Endodermal cell (in vitro differentiated cells): ENCODE data around the gene GREB1. TPM values are rescaled to one million over a fixed set of nuclear protein-coding genes. Genes with fewer than 3 reads are reported as not detected.

Source experiments
- DNase-seq: peaks from one replicate; pipeline ENCODE4 v3.0.0-alpha.2; 2017
- H3K27ac ChIP-seq: 2 replicates; pipeline ENCODE4 v1.5.1; 2013; ENCODE audit warnings: mild to moderate bottlenecking, low read depth, low read length, moderate library complexity
- H3K27me3 ChIP-seq: 2 replicates; pipeline ENCODE4 v1.6.1; 2013; ENCODE audit warnings: mild to moderate bottlenecking, low read length, moderate library complexity; ENCODE audit not compliant: insufficient read depth, control insufficient read depth, poor library complexity, severe bottlenecking
- H3K36me3 ChIP-seq: 2 replicates; pipeline ENCODE4 v1.7.0; 2013; ENCODE audit warnings: mild to moderate bottlenecking, low read length, moderate library complexity; ENCODE audit not compliant: control insufficient read depth, insufficient read depth
- H3K4me1 ChIP-seq: one replicate; pipeline ENCODE4 v1.7.0; 2013; ENCODE audit warnings: low read length; ENCODE audit not compliant: control insufficient read depth, insufficient read depth
- H3K4me3 ChIP-seq: 2 replicates; pipeline ENCODE4 v1.5.1; 2013; ENCODE audit warnings: mild to moderate bottlenecking, low read length, moderate library complexity
- H3K9ac ChIP-seq: 2 replicates; pipeline ENCODE4 v1.6.1; 2013; ENCODE audit warnings: mild to moderate bottlenecking, low read length, moderate library complexity; ENCODE audit not compliant: poor library complexity, severe bottlenecking; ENCODE audit errors: extremely low read depth
- H3K9me3 ChIP-seq: 2 replicates; pipeline ENCODE4 v1.6.1; 2013; ENCODE audit warnings: mild to moderate bottlenecking, low read length, moderate library complexity; ENCODE audit not compliant: control insufficient read depth
- H3K27ac Mint-ChIP-seq: 2 replicates; pipeline ENCODE4 v1.8.0; 2020; ENCODE audit warnings: mixed read lengths
- H3K27me3 Mint-ChIP-seq: 2 replicates; pipeline ENCODE4 v1.8.0; 2021; ENCODE audit warnings: mild to moderate bottlenecking, mixed read lengths; ENCODE audit not compliant: insufficient read depth
- H3K36me3 Mint-ChIP-seq: 2 replicates; pipeline ENCODE4 v1.8.0; 2020; ENCODE audit warnings: low read depth, mixed read lengths
- H3K4me1 Mint-ChIP-seq: 2 replicates; pipeline ENCODE4 v1.8.0; 2020; ENCODE audit warnings: mixed read lengths
- H3K4me3 Mint-ChIP-seq: 2 replicates; pipeline ENCODE4 v1.8.0; 2020; ENCODE audit warnings: mild to moderate bottlenecking, moderate library complexity, mixed read lengths
- H3K9me3 Mint-ChIP-seq: 2 replicates; pipeline ENCODE4 v1.8.0; 2020; ENCODE audit warnings: mild to moderate bottlenecking, mixed read lengths
- WGBS, 2 experiments: methylation state at CpG; one replicate each; pipeline versions ENCODE4 v1.1.5 to v1.1.7; 2013; ENCODE audit warnings: missing lambda C conversion rate in 2 of 2, mixed read lengths in 1 of 2; ENCODE audit not compliant: insufficient coverage in 1 of 2, insufficient read length in 1 of 2; 5-methylcytosine and 5-hydroxymethylcytosine counted together
- total RNA-seq, 2 donors: library from RNA; stranded (reverse); fragmentation: NEBNext Ultra II Directional in 1 of 2; extraction: Animal tissue kit (Norgen Biotek cat#: 25700) in 1 of 2; gene quantifications; 2 replicates in 1 of 2; 3 replicates in 1 of 2; pipeline ENCODE4 v1.2.1, GENCODE V29; 2021
- TF ChIP-seq, protein P1 (sequence below): fragments of 200-600 bp; sonication (generic); conservative IDR thresholded peaks from 2 replicates; pipeline ENCODE4 v1.5.0; 2021; ENCODE audit warnings: antibody characterized with exemption, mild to moderate bottlenecking

GREB1 gene
- total RNA-seq, 2 donors from 2014 or later: 86.4 to 106 TPM

- no peaks in the 10 kb centered on the region for H3K36me3 Mint-ChIP-seq
- no peaks in the 10 kb centered on the region for H3K9me3 ChIP-seq
- H3K27ac ChIP-seq: no peak overlapping the region
- H3K27me3 Mint-ChIP-seq: peaks cover 23% of the 10 kb centered on the region
- no peaks in the 10 kb centered on the region for H3K4me1 ChIP-seq
- H3K4me1 Mint-ChIP-seq: no peaks in the 10 kb centered on the region
- no peak overlapping the region for H3K4me3 Mint-ChIP-seq
- H3K9ac ChIP-seq: no peak overlapping the region
- no peak overlapping the region for H3K27ac Mint-ChIP-seq
- DNase-seq: no peak
- H3K36me3 ChIP-seq: no peaks in the 10 kb centered on the region
- TF ChIP-seq, protein P1, sequence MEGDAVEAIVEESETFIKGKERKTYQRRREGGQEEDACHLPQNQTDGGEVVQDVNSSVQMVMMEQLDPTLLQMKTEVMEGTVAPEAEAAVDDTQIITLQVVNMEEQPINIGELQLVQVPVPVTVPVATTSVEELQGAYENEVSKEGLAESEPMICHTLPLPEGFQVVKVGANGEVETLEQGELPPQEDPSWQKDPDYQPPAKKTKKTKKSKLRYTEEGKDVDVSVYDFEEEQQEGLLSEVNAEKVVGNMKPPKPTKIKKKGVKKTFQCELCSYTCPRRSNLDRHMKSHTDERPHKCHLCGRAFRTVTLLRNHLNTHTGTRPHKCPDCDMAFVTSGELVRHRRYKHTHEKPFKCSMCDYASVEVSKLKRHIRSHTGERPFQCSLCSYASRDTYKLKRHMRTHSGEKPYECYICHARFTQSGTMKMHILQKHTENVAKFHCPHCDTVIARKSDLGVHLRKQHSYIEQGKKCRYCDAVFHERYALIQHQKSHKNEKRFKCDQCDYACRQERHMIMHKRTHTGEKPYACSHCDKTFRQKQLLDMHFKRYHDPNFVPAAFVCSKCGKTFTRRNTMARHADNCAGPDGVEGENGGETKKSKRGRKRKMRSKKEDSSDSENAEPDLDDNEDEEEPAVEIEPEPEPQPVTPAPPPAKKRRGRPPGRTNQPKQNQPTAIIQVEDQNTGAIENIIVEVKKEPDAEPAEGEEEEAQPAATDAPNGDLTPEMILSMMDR: no peak
- H3K4me3 ChIP-seq: no peak overlapping the region
- H3K9me3 Mint-ChIP-seq: peaks cover 12% of the 10 kb centered on the region
- peaks cover 4% of the 10 kb centered on the region for H3K27me3 ChIP-seq
Observed at GRCh38 chr2:11662882-11663281, 129.0 kb downstream of the GREB1 start.

DNA sequence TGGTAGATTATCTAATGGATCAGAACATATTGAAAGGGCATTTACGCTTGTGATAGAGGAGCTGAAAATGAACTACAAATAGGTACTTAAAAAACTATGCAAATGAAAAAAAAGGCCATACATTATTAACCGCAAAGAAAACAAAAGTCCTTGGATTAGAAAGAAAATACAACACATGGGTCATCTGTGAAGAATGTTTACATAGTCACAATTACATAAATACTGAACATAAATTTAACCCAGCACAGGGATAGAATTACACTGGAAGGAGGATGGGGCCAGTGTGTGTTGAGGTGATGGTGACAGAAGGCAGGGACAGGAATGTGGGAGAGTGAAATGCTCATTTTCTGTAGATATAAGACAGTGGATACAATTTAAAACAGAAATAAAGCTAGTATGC is 129.6 kb downstream of the GREB1 start:
- H3K27ac ChIP-seq: no peak overlapping the region
- H3K9ac ChIP-seq: no peak overlapping the region
- no peak for DNase-seq
- H3K27me3 Mint-ChIP-seq: peaks cover 27% of the 10 kb centered on the region
- H3K4me1 ChIP-seq: no peaks in the 10 kb centered on the region
- H3K9me3 Mint-ChIP-seq: peaks cover 12% of the 10 kb centered on the region
- H3K4me1 Mint-ChIP-seq: no peaks in the 10 kb centered on the region
- no peaks in the 10 kb centered on the region for H3K9me3 ChIP-seq
- 85% methylated on average over 2 of the region's 2 CpGs; no CpG with 5 or more reads in 1 of the 2 experiments for WGBS, 2 experiments
- TF ChIP-seq, protein P1: no peak
- no peak overlapping the region for H3K27ac Mint-ChIP-seq
- H3K36me3 Mint-ChIP-seq: no peaks in the 10 kb centered on the region
- no peak overlapping the region for H3K4me3 ChIP-seq
- H3K27me3 ChIP-seq: peaks cover 10% of the 10 kb centered on the region
- no peak overlapping the region for H3K4me3 Mint-ChIP-seq
- H3K36me3 ChIP-seq: no peaks in the 10 kb centered on the region

- peaks cover 20% of the 10 kb centered on the region for H3K27me3 ChIP-seq
- Mint-ChIP-seq H3K27ac (no peak overlapping the region), H3K4me3 (no peak overlapping the region), H3K4me1 (no peaks in the 10 kb centered on the region), H3K27me3 (peaks cover 39% of the 10 kb centered on the region), H3K36me3 (no peaks in the 10 kb centered on the region), H3K9me3 (peaks cover 14% of the 10 kb centered on the region)
- H3K27ac ChIP-seq: no peak overlapping the region
- H3K9me3 ChIP-seq: no peaks in the 10 kb centered on the region
- H3K4me1 ChIP-seq: no peaks in the 10 kb centered on the region
- no peak for DNase-seq
- TF ChIP-seq, protein P1: no peak
- whole genome bisulfite sequencing, 2 experiments: 93 to 95% methylated on average over 10 to 11 of the region's 11 CpGs
- no peak overlapping the region for H3K4me3 ChIP-seq
- no peak overlapping the region for H3K9ac ChIP-seq
- no peaks in the 10 kb centered on the region for H3K36me3 ChIP-seq
Observed at GRCh38 chr2:11665028-11665427, 131.2 kb downstream of the GREB1 start.
